Stomach smooth muscle (tissue), 2 donors: Measurements from ENCODE around the gene SOWAHD.
"Not testable (repeated sequence)": the region's sequence is repeated elsewhere in the genome, so short reads cannot be mapped to it uniquely, and the experiment has no call there.

Experiments
- H3K27ac ChIP-seq: one replicate; pipeline ENCODE4 v1.7.0; 2013; ENCODE audit warnings: mild to moderate bottlenecking, low read length, inconsistent platforms
- H3K27me3 ChIP-seq, 2 donors: one replicate each; pipeline ENCODE4 v1.7.0; 2013; ENCODE audit warnings: low read length in 2 of 2; ENCODE audit not compliant: insufficient read depth in 2 of 2, control insufficient read depth in 1 of 2
- H3K36me3 ChIP-seq, 2 donors: one replicate each; pipeline ENCODE4 v1.7.0; 2013; ENCODE audit warnings: low read length in 2 of 2; ENCODE audit not compliant: control insufficient read depth in 2 of 2, insufficient read depth in 2 of 2
- H3K4me1 ChIP-seq: one replicate; pipeline ENCODE4 v1.7.0; 2013; ENCODE audit warnings: low read length; ENCODE audit not compliant: control insufficient read depth, insufficient read depth
- H3K4me3 ChIP-seq, 2 donors: one replicate each; pipeline ENCODE4 v1.7.0; 2013; ENCODE audit warnings: low read length in 2 of 2
- H3K9ac ChIP-seq, 2 donors: one replicate each; pipeline ENCODE4 v1.7.0; 2013; ENCODE audit warnings: low read length in 2 of 2, mild to moderate bottlenecking in 1 of 2
- H3K9me3 ChIP-seq, 2 donors: one replicate each; pipeline ENCODE4 v1.7.0; 2013; ENCODE audit warnings: low read length in 2 of 2; ENCODE audit not compliant: control insufficient read depth in 2 of 2
- donor health status: healthy.
- donor health status: Pancreatic carcinoma.

Gene SOWAHD

DNA sequence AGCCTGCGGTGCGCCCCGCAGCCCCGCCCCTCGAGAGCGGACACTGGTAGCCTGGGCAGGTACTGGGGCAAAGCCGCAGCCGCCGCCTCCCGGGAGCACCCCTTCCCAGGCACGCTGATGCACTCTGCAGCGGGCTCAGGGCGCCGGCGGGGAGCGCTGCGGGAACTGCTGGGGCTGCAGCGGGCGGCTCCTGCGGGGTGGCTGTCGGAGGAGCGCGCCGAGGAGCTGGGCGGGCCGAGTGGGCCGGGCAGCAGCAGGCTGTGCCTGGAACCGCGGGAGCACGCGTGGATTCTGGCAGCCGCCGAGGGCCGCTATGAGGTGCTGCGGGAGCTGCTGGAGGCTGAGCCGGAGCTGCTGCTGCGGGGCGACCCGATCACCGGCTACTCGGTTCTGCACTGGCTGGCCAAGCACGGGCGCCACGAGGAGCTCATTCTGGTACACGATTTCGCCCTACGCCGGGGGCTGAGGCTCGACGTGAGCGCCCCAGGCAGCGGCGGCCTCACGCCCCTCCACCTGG, 401 bp downstream of the SOWAHD start:
- Histone ChIP-seq H3K4me1 (peaks cover 9% of the 10 kb centered on the region), H3K9ac (no peak overlapping the region), H3K27me3 (peaks cover 12 to 20% of the 10 kb centered on the region in 2 donors), H3K9me3 (no peaks in the 10 kb centered on the region), H3K36me3 (no peaks in the 10 kb centered on the region), H3K27ac (no peak overlapping the region), H3K4me3 (peak overlapping the region in 1 of 2 donors; percentile 66)

DNA sequence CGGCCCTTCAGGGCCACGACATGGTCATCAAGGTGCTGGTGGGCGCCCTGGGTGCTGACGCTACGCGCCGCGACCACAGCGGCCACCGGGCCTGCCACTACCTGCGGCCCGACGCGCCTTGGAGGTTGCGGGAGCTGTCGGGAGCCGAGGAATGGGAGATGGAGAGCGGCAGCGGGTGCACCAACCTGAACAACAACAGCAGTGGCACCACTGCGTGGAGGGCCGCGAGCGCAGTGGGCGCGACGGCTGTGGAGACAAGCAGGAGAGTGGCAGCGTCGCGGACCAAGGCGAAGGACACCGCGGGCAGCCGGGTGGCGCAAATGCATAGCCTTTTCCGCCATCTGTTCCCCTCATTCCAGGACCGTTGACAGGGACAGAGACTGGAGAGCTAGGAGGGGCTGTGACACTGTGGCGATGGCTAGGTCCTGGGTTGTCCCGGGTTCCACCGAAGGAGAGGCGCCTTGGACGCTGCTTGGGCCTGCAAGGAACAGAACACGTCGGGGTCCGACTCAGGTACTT, 919 bp downstream of the SOWAHD start:
- Histone ChIP-seq H3K27ac (no peak overlapping the region), H3K9ac (no peak overlapping the region), H3K9me3 (no peaks in the 10 kb centered on the region), H3K27me3 (peaks cover 12 to 20% of the 10 kb centered on the region in 2 donors), H3K4me3 (peak overlapping the region in 1 of 2 donors; percentile 66), H3K36me3 (no peaks in the 10 kb centered on the region), H3K4me1 (peaks cover 9% of the 10 kb centered on the region)

DNA sequence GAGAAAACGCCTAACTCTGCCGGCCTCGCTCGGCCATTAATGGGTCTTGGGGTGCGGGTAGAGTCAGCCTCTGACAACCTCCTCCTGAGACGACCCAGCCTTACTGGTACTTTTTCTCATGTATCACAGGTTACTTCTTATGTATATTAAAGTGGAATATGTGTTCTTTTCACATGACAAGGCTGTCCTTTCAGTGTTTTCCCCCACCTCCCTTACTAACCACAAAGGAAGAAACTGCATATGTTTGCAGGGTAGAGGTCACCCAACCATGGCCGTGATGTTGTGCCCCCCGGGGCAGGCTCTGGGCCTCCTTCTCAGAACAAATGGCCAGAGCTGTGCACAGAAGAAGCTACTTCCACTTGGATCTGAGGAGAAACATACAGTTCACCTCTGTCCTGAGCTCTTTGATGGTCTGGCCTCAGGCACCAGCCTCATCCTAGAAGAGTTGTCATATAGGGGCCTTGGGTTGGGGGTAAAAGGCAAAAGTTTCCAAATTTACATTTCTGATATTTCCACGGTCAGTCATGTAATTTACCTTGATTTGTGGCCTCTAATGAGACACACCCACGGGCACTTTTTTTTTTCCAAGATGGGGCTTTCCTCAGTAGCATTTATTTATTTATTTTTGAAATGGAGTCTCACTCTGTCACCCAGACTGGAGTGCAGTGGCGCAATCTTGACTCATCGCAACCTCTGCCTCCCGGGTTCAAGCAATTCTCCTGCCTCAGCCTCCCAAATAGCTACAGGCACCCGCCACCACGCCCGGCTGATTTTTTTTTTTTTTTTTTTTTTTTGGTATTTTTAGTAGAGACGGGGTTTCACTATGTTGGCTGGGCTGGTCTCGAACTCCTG, 1.9 kb downstream of the SOWAHD start:
- Histone ChIP-seq H3K27me3 (peaks cover 12 to 20% of the 10 kb centered on the region in 2 donors), H3K9me3 (no peaks in the 10 kb centered on the region), H3K4me3 (no peak overlapping the region), H3K4me1 (peaks cover 9% of the 10 kb centered on the region), H3K36me3 (no peaks in the 10 kb centered on the region), H3K9ac (no peak overlapping the region), H3K27ac (no peak overlapping the region)

DNA sequence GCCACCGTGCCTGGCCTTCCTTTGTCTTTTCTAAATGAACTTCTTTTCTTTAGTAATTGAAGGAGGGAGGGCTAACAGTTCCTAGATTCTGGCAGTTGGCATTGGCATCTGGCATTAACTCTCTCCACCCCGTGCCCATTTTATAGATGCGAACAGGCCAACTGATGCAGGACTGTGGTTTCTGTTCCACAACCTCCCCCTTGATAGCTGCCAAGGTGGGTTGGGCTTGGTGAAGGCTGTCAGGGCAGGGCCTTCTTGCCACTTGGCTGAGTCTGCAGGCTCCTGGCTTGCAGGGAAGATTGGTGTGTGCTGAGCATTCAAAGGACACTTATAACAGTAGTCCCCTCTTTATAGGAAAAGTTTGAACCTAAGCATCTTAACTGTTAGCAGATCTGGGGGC, 4.3 kb downstream of the SOWAHD start:
- Histone ChIP-seq H3K27me3 (peaks cover 12 to 18% of the 10 kb centered on the region in 2 donors), H3K4me3 (no peak overlapping the region), H3K36me3 (no peaks in the 10 kb centered on the region), H3K9ac (no peak overlapping the region), H3K27ac (no peak overlapping the region), H3K9me3 (no peaks in the 10 kb centered on the region), H3K4me1 (peaks cover 6% of the 10 kb centered on the region)

DNA sequence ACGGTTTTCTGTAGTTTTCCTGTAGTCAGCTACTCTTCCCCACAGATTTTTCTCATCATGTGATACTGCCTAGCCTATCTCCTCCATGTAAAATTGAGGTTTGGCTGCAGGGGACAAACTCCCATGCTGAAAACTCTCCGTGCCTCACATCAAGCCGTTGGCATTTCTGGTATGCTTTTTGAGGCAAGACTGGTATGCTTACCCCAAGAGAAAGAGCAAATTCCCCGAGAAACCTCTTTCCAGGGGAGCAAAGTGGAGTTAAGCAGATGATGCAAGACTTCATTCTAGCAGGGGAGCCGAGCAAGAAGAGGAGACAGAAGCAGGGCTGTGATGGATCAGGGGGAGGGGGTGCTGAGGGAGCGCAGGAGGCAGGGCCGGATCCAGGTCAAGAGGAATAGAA, 4.8 kb downstream of the SOWAHD start:
- Histone ChIP-seq H3K9me3 (no peaks in the 10 kb centered on the region), H3K4me1 (peaks cover 4% of the 10 kb centered on the region), H3K27me3 (peaks cover 12 to 16% of the 10 kb centered on the region in 2 donors), H3K4me3 (no peak overlapping the region), H3K9ac (no peak overlapping the region), H3K36me3 (no peaks in the 10 kb centered on the region), H3K27ac (no peak overlapping the region)

DNA sequence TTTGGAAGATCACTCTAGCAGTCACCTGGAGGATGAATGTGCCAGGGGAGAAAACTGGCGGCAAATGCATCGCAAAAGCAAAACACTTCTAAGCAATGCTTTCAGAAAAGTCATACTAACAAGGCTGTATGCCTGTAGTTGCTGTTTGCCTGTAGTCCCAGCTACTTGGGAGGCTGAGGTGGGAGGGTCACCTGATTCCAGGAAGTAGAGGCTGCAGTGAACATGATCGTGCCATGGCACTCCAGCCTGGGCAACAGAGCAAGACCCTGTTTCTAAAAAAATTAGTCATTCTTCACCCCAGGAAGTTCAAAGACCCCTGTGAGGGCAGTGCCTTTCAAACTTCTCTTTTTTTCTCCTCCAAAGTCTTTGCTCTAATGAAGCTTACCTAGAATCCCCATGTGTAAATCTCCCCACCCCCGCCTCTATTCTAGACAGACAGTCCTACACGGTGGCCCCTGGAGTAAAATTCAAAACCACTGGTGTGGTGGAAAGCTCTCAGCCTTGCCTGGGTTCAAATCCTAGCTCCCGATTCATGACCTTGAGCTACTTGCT, 5.5 kb downstream of the SOWAHD start:
- no peaks in the 10 kb centered on the region for H3K36me3 ChIP-seq
- no peak overlapping the region for H3K4me3 ChIP-seq
- H3K27me3 ChIP-seq = peaks cover 12 to 14% of the 10 kb centered on the region in 2 donors
- no peak overlapping the region for H3K9ac ChIP-seq
- H3K27ac ChIP-seq = no peak overlapping the region
- H3K9me3 ChIP-seq = no peaks in the 10 kb centered on the region
- H3K4me1 ChIP-seq = peaks cover 2% of the 10 kb centered on the region

DNA sequence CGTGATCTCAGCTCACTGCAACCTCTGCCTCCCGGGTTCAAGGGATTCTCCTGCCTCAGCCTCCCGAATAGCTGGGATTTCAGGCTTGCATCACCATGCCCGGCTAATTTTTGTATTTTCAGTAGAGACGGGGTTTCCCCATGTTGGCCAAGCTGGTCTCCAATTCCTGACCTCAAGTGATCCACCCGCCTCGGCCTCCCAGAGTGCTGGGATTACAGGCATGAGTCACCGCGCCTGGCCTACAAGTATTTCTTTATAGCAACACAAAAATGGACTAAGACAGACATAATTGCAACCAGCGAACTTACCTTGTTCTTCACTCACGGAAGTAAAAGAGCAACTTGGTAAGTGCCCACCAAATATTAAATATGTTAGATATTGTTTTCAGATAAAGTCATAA, 10.0 kb downstream of the SOWAHD start:
- not testable (repeated sequence) for H3K9ac ChIP-seq, H3K27me3 ChIP-seq, H3K9me3 ChIP-seq, H3K4me3 ChIP-seq, H3K36me3 ChIP-seq, H3K4me1 ChIP-seq, H3K27ac ChIP-seq

DNA sequence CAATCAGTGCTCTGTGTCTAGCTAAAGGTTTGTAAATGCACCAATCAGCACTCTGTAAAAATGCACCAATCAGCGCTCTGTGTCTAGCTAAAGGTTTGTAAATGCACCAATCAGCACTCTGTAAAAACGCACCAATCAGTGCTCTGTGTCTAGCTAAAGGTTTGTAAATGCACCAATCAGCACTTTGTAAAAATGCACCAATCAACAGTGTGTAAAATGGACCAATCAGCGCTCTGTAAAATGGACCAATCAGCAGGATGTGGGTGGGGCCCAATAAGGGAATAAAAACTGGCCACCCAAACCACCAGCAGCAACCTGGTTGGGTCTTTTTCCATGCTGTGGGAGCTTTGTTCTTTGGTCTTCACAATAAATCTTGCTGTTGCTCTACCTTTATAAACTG, 11.0 kb downstream of the SOWAHD start:
- H3K36me3 ChIP-seq = not testable (repeated sequence)

DNA sequence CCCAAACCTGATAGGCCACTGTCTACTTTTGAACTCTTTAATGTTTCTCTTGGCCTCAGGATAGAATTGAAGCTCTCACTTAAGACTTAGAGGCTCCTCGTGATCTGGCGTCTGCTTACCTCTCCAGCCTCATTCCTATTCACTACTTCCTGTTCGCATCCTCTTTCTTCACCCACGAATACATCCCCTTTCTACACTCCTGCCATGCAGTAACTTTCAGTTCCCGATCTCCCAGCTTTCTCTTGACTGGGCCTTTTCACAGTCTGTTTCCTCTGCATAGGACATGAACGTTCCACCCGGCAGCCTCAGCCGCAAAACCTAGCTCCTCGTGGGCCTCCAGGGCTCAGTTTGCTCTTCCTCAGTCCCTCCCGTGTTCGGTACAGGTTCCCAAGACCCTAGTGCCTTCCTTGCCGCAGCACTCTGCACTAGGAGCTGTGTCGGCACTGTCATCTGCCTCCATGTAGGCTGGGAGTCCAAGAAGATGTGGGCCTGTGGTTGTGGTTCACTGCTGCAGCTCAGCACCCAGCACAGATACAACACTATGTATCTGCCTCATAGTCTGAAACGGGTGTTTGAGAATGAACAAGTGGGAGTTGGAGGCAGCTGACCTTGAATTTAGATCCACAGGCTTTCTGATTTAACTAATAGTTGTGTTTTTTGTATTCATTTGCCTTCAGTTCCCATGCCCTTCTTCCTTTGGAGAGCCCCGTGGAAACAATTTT, 17.3 kb downstream of the SOWAHD start:
- no peak overlapping the region for H3K27ac ChIP-seq
- H3K27me3 ChIP-seq = peaks cover 0 to 3% of the 10 kb centered on the region in 2 donors
- no peak overlapping the region for H3K9ac ChIP-seq
- no peak overlapping the region for H3K4me3 ChIP-seq
- no peaks in the 10 kb centered on the region for H3K36me3 ChIP-seq
- no peaks in the 10 kb centered on the region for H3K9me3 ChIP-seq
- no peaks in the 10 kb centered on the region for H3K4me1 ChIP-seq

More for the DNA sequence above, 11.0 kb downstream of the SOWAHD start:
- not testable (repeated sequence) for H3K9me3 ChIP-seq, H3K4me1 ChIP-seq, H3K4me3 ChIP-seq, H3K27ac ChIP-seq, H3K9ac ChIP-seq, H3K27me3 ChIP-seq

DNA sequence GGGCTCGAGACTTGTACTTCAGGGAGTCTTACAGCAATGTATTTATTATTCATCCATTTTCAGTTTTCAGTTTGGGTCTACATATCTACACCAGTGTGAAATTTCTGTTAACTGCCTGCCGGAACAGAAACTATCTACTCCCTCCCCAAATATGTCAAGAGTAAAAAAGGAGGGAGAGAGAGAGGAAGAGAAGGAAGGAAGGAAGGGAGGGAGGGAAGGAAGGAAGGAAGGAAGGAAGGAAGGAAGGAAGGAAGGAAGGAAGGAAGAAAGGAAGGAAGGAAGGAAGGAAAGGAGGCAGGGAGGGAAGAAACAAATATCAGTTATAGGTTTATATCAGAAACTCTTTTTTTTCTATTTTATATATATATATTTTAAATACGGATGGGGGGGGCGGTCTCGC, 20.4 kb downstream of the SOWAHD start:
- Histone ChIP-seq H3K27ac (no peak overlapping the region), H3K9ac (no peak overlapping the region), H3K4me1 (no peaks in the 10 kb centered on the region), H3K9me3 (no peaks in the 10 kb centered on the region), H3K4me3 (no peak overlapping the region), H3K36me3 (peaks cover 0 to 2% of the 10 kb centered on the region in 2 donors), H3K27me3 (peaks cover 0 to 3% of the 10 kb centered on the region in 2 donors)
